ENCODE measurements around the gene PHLPP1.

- TF ChIP-seq POLR2A (IDR thresholded peaks at IDR 0.05) (no peak), CTCF (IDR thresholded peaks at IDR 0.05 in 4 of 5, conservative IDR thresholded peaks at IDR 0.05 in 1 of 5) (no peak)
These were observed 95.3 kb downstream of the PHLPP1 start for GRCh38 chr18:62810682-62811081.

Data from gastrocnemius medialis (tissue), 4 donors.